Left lung (tissue), 10 donors: ENCODE results near the gene MAGI1. TPM values are rescaled to one million over a fixed set of nuclear protein-coding genes. Genes with fewer than 3 reads are reported as not detected.

ENCODE experiments used
- ATAC-seq: fragments of 200-7000 bp; cut with Tn5 transposase; one replicate; pipeline ENCODE4 v1.9.1; 2020; ENCODE audit warnings: moderate library complexity
- DNase-seq, 4 donors: peaks; one replicate each; pipeline ENCODE4 v3.0.0-alpha.2; 2013 to 2020
- H3K27ac ChIP-seq, 2 donors: fragments of 200-600 bp; sonication (generic) in 1 of 2; one replicate each; pipeline versions ENCODE4 v1.5.0 to v1.8.0; 2020 to 2021
- H3K27me3 ChIP-seq, 2 donors: fragments of 200-600 bp; sonication (generic) in 1 of 2; one replicate each; pipeline versions ENCODE4 v1.5.0 to v1.8.0; 2020 to 2021
- H3K36me3 ChIP-seq, 2 donors: fragments of 200-600 bp; sonication (generic) in 1 of 2; one replicate each; pipeline versions ENCODE4 v1.5.0 to v1.8.0; 2020 to 2021
- H3K4me1 ChIP-seq, 2 donors: fragments of 200-600 bp; one replicate each; pipeline ENCODE4 v1.8.0; 2021
- H3K4me3 ChIP-seq, 2 donors: fragments of 200-600 bp; sonication (generic) in 1 of 2; one replicate each; pipeline versions ENCODE4 v1.5.0 to v1.8.0; 2020 to 2021; ENCODE audit warnings: mild to moderate bottlenecking in 1 of 2
- H3K9me3 ChIP-seq, 2 donors: fragments of 200-600 bp; sonication (generic) in 1 of 2; one replicate each; pipeline versions ENCODE4 v1.5.0 to v1.8.0; 2020 to 2021
- intact Hi-C, 2 donors: fragments of 100-400 bp; cut with DNase I; formaldehyde crosslinking; loops; one replicate each; pipeline versions ENCODE4 v1.11.2 to v1.14.2; 2022
- polyA plus RNA-seq, 6 donors: library from polyadenylated mRNA; unstranded; fragments of 120-200 nt; gene quantifications; one replicate each; pipeline ENCODE4 v1.2.1, GENCODE V29; 2013; ENCODE audit not compliant: insufficient read length in 6 of 6
- total RNA-seq, 2 donors: library from RNA; stranded (reverse); fragmentation: NEBNext Ultra II Directional; extraction: Animal tissue kit (Norgen Biotek cat#: 25700); gene quantifications; one replicate each; pipeline ENCODE4 v1.2.1, GENCODE V29; 2021
- TF ChIP-seq, protein P1 (sequence below), 2 donors: fragments of 200-600 bp; sonication (generic) in 1 of 2; IDR thresholded peaks; one replicate each; pipeline versions ENCODE4 v1.5.0 to v1.8.0; 2021; ENCODE audit warnings: antibody characterized with exemption in 2 of 2
- donor health status: DM: no; HTN: yes; CAD: no.
- donor health status: DM: no; HTN: no; CAD: no.

Gene MAGI1
- total and polyA plus RNA-seq, 8 donors, result 25.4 to 32.0 (median 28.7) TPM

DNA sequence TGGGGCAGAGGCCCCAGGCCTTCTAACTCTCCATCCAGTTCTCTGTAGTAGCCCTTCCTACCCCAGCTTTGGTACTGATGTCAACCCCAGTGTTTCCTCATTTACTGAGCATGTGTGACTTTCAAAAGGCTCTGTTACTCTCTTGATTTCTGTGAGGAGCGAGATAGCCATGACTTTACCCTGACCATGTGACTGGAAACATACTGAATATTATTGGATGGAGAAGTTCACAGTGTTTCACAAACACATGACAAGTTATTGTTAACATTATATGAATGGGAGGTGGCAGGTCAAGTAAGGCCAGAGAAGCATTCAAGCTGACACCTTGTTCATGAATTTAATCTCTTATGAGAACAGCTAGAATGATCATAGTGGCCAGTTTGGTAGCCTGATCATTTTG, 53.7 kb downstream of the MAGI1 start:
- Histone ChIP-seq H3K36me3 (no peaks in the 10 kb centered on the region), H3K4me3 (no peak overlapping the region), H3K4me1 (no peaks in the 10 kb centered on the region), H3K27ac (no peak overlapping the region), H3K27me3 (no peaks in the 10 kb centered on the region), H3K9me3 (no peaks in the 10 kb centered on the region)
- TF ChIP-seq, protein P1, sequence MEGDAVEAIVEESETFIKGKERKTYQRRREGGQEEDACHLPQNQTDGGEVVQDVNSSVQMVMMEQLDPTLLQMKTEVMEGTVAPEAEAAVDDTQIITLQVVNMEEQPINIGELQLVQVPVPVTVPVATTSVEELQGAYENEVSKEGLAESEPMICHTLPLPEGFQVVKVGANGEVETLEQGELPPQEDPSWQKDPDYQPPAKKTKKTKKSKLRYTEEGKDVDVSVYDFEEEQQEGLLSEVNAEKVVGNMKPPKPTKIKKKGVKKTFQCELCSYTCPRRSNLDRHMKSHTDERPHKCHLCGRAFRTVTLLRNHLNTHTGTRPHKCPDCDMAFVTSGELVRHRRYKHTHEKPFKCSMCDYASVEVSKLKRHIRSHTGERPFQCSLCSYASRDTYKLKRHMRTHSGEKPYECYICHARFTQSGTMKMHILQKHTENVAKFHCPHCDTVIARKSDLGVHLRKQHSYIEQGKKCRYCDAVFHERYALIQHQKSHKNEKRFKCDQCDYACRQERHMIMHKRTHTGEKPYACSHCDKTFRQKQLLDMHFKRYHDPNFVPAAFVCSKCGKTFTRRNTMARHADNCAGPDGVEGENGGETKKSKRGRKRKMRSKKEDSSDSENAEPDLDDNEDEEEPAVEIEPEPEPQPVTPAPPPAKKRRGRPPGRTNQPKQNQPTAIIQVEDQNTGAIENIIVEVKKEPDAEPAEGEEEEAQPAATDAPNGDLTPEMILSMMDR (IDR thresholded peaks at IDR 0.05), result no peak
- DNase-seq, result no peak
- ATAC-seq, result no peak
- intact Hi-C loops, result no loop called here

DNA sequence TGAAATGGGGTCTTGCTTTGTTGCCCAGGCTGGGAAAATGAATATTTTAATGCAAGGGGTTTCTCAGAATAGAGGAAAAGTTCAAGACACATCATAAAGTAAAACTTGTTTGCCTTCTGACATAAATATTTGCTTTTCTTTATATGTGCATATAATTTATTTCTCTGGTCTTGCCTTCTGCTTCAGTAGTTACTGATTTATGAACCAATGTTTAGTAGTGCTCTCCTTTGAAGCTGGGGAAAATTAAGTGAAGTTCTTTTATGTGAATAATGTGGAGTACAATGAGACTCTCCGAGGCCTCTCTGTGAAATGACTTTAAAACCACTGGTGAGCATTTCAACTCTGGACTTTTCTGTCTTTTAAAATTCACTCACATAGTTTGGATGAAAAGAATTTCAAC, 55.6 kb downstream of the MAGI1 start:
- H3K36me3 ChIP-seq, result no peaks in the 10 kb centered on the region
- H3K9me3 ChIP-seq, result no peaks in the 10 kb centered on the region
- intact Hi-C loops, result no loop called here
- no peaks in the 10 kb centered on the region for H3K4me1 ChIP-seq
- ATAC-seq (no peak), DNase-seq (no peak)
- no peaks in the 10 kb centered on the region for H3K27me3 ChIP-seq
- TF ChIP-seq, protein P1 (IDR thresholded peaks at IDR 0.05), result no peak
- no peak overlapping the region for H3K27ac ChIP-seq
- H3K4me3 ChIP-seq, result no peak overlapping the region

DNA sequence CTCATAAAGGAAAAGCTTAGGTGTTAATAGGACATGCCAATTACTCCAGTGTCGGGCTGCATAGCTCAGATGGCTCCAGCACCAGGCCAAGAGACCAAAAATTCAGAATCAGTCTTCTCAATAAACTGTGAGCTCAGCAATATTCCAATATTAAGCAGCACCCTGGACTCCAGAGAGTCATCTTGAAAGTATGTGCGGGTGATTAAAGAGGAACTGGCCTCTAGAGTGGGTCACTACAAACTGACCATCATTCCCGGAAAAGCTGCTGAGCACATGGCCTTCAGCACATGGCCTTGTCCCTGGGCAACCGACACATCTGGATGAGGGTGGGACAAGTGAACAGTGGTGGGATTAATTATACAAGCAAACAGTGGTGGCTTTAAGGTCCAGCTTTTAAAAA, 59.0 kb downstream of the MAGI1 start:
- H3K4me1 ChIP-seq, result no peaks in the 10 kb centered on the region
- intact Hi-C loops, result no loop called here
- no peaks in the 10 kb centered on the region for H3K36me3 ChIP-seq
- H3K27me3 ChIP-seq, result no peaks in the 10 kb centered on the region
- no peaks in the 10 kb centered on the region for H3K9me3 ChIP-seq
- H3K4me3 ChIP-seq, result no peak overlapping the region
- DNase-seq, result no peak
- TF ChIP-seq, protein P1 (IDR thresholded peaks at IDR 0.05), result no peak
- peak overlapping the region in 1 of 2 donors; percentile 13 for H3K27ac ChIP-seq
- peak; percentile 50 for ATAC-seq

DNA sequence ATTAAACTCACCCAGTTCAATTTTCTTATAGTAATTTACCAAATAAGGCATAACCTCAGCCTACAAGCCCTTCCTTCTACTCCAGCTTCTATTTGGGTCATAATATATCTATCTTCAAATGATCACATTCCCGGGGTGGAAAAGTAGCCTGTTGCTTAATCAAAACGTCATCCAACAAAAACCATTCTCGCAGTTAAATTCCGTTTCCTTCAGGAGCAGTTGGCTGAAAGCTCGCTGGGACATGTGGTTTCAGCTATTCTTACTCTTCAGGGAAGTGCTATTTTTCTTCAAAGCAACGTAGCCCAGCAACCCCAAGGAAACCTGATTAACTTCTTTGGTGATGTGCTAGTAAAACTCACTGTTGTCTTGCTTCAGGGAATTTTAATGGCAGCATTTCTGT, 59.6 kb downstream of the MAGI1 start:
- Histone ChIP-seq H3K4me1 (no peaks in the 10 kb centered on the region), H3K9me3 (no peaks in the 10 kb centered on the region), H3K27ac (peak overlapping the region in 1 of 2 donors; percentile 13), H3K36me3 (no peaks in the 10 kb centered on the region), H3K27me3 (no peaks in the 10 kb centered on the region), H3K4me3 (no peak overlapping the region)
- TF ChIP-seq, protein P1 (IDR thresholded peaks at IDR 0.05), result no peak
- ATAC-seq (peak; percentile 43), DNase-seq (peak in 1 of 4 donors; percentile 44)
- intact Hi-C loops, result no loop called here

GRCh38 chr3:65978116-65978515, 60.6 kb downstream of the MAGI1 start:
- Histone ChIP-seq H3K27me3 (no peaks in the 10 kb centered on the region), H3K36me3 (no peaks in the 10 kb centered on the region), H3K27ac (no peak overlapping the region), H3K4me1 (no peaks in the 10 kb centered on the region), H3K9me3 (no peaks in the 10 kb centered on the region), H3K4me3 (no peak overlapping the region)
- intact Hi-C loops, result no loop called here
- DNase-seq (no peak), ATAC-seq (no peak)
- TF ChIP-seq, protein P1 (IDR thresholded peaks at IDR 0.05), result no peak
